CD4-positive, alpha-beta T cell (primary cell): ENCODE results near the gene ABHD17A. TPM values are rescaled to one million over a fixed set of nuclear protein-coding genes. Genes with fewer than 3 reads are reported as not detected.

Experiments
- ATAC-seq: fragments of 200-7000 bp; cut with Tn5 transposase; one replicate; pipeline ENCODE4 v1.10.0; 2022; ENCODE audit warnings: mild to moderate bottlenecking; ENCODE audit not compliant: poor library complexity
- CTCF ChIA-PET: fragments of 350-600 bp; sonication (Branson Sonifier 250); formaldehyde crosslinking; loops from one replicate; lab custom pipeline; 2021; ENCODE audit warnings: antibody characterized with exemption, inconsistent platforms; lab: Charles Lee
- POLR2A ChIA-PET: fragments of 350-600 bp; sonication (Branson Sonifier 250); formaldehyde crosslinking; loops from one replicate; lab custom pipeline; 2021; ENCODE audit warnings: antibody characterized with exemption, inconsistent platforms; lab: Charles Lee
- DNase-seq, 14 experiments: peaks; one replicate each; pipeline ENCODE4 v3.0.0-alpha.2; 2013 to 2020; ENCODE audit warnings: mixed read lengths in 2 of 14
- H3K27ac ChIP-seq, 2 donors: one replicate each; pipeline versions ENCODE4 v1.5.1 to v1.7.0; 2013; ENCODE audit warnings: low read length in 2 of 2, low read depth in 1 of 2, mild to moderate bottlenecking in 1 of 2
- H3K27me3 ChIP-seq, 2 experiments: 1 replicate in 1 of 2; 2 replicates in 1 of 2; pipeline versions ENCODE4 v1.6.1 to v1.7.0; 2013; ENCODE audit warnings: low read length in 2 of 2, control low read depth in 1 of 2, mild to moderate bottlenecking in 1 of 2, moderate library complexity in 1 of 2; ENCODE audit not compliant: insufficient read depth in 2 of 2, control insufficient read depth in 1 of 2
- H3K36me3 ChIP-seq: one replicate; pipeline ENCODE4 v1.6.1; 2013; ENCODE audit warnings: low read length, control low read depth; ENCODE audit not compliant: insufficient read depth
- H3K4me1 ChIP-seq: one replicate; pipeline ENCODE4 v1.6.1; 2013; ENCODE audit warnings: low read length, control low read depth; ENCODE audit not compliant: insufficient read depth
- H3K4me3 ChIP-seq: one replicate; pipeline ENCODE4 v1.5.1; 2013; ENCODE audit warnings: mild to moderate bottlenecking, low read length, moderate library complexity
- H3K9me3 ChIP-seq, 2 experiments: 1 replicate in 1 of 2; 2 replicates in 1 of 2; pipeline versions ENCODE4 v1.6.1 to v1.7.0; 2013; ENCODE audit warnings: low read length in 2 of 2, mild to moderate bottlenecking in 2 of 2, control low read depth in 1 of 2, moderate library complexity in 1 of 2; ENCODE audit not compliant: control insufficient read depth in 1 of 2, insufficient read depth in 1 of 2
- H3K27ac Mint-ChIP-seq: one replicate; pipeline ENCODE4 v1.8.0; 2020; ENCODE audit warnings: mixed read lengths
- H3K27me3 Mint-ChIP-seq: one replicate; pipeline ENCODE4 v1.8.0; 2021; ENCODE audit warnings: mixed read lengths
- H3K36me3 Mint-ChIP-seq: one replicate; pipeline ENCODE4 v1.8.0; 2021; ENCODE audit warnings: low read depth, mixed read lengths
- H3K4me1 Mint-ChIP-seq: one replicate; pipeline ENCODE4 v1.8.0; 2021; ENCODE audit warnings: low read depth, mixed read lengths
- H3K4me3 Mint-ChIP-seq: one replicate; pipeline ENCODE4 v1.8.0; 2020; ENCODE audit warnings: mild to moderate bottlenecking, mixed read lengths
- H3K9me3 Mint-ChIP-seq: one replicate; pipeline ENCODE4 v1.8.0; 2020; ENCODE audit warnings: mixed read lengths
- CTCF ChIP-seq: fragments of 200-600 bp; IDR thresholded peaks from one replicate; pipeline ENCODE4 v1.8.0; 2022; ENCODE audit warnings: antibody characterized with exemption, mild to moderate bottlenecking
- intact Hi-C, 2 experiments: fragments of 100-400 bp; cut with DNase I in 1 of 2; cut with micrococcal nuclease in 1 of 2; formaldehyde crosslinking; loops; one replicate each; pipeline versions ENCODE4 v1.15.1 to v1.9.0; 2023 to 2025; cut with DNase I, micrococcal nuclease
- total RNA-seq, 174 experiments: library from RNA in 2 of 174; stranded (reverse) in 2 of 174; gene quantifications; one replicate each; pipeline ENCODE4 v1.2.3 and lab custom pipeline; 2021 to 2026

The ABHD17A gene
- total RNA-seq, 2 experiments from 2014 or later = 156 to 172 TPM

GRCh38 chr19:1862068-1862423 is 23.2 kb downstream of the ABHD17A start:
- ATAC-seq (no peak), DNase-seq (no peak)
- TF ChIP-seq CTCF = no peak
- intact Hi-C loops = loop anchor here (2.0 to 5.0 kb wide), 3 partner anchors 13 to 235 kb away; partner anchors contain the start of genes ADAT3 (in 1 of the 2), IZUMO4 (in 1 of the 2), MOB3A (in 1 of the 2) and REXO1 (in 1 of the 2)
- Histone ChIP-seq H3K27ac (peak overlapping the region; percentile 53 to 74), H3K9me3 (no peaks in the 10 kb centered on the region), H3K27me3 (no peaks in the 10 kb centered on the region), H3K4me1 (peaks cover 66% of the 10 kb centered on the region), H3K4me3 (peak overlapping the region; percentile 72), H3K36me3 (no peaks in the 10 kb centered on the region)
- Mint-ChIP-seq H3K9me3 (no peaks in the 10 kb centered on the region), H3K4me3 (peak overlapping the region; percentile 99), H3K27me3 (no peaks in the 10 kb centered on the region), H3K4me1 (peaks cover 46% of the 10 kb centered on the region), H3K27ac (peak overlapping the region; percentile 96), H3K36me3 (peaks cover 8% of the 10 kb centered on the region)
- ChIA-PET CTCF (no interaction called here), POLR2A (no interaction called here)

- ChIA-PET CTCF (no interaction called here), POLR2A (no interaction called here)
- Histone ChIP-seq H3K27ac (peak overlapping the region; percentile 53 to 74), H3K4me1 (peaks cover 68% of the 10 kb centered on the region), H3K4me3 (peak overlapping the region; percentile 72), H3K27me3 (no peaks in the 10 kb centered on the region), H3K9me3 (no peaks in the 10 kb centered on the region), H3K36me3 (no peaks in the 10 kb centered on the region)
- peaks cover 46% of the 10 kb centered on the region for H3K4me1 Mint-ChIP-seq
- peak overlapping the region; percentile 96 for H3K27ac Mint-ChIP-seq
- peaks cover 8% of the 10 kb centered on the region for H3K36me3 Mint-ChIP-seq
- ATAC-seq (no peak), DNase-seq (peak in 1 of 14 experiments; percentile 59)
- H3K27me3 Mint-ChIP-seq = no peaks in the 10 kb centered on the region
- H3K9me3 Mint-ChIP-seq = no peaks in the 10 kb centered on the region
- no peak for TF ChIP-seq CTCF
- intact Hi-C loops = loop anchor here (2.0 to 5.0 kb wide), 3 partner anchors 13 to 236 kb away; partner anchors contain the start of genes ADAT3 (in 1 of the 2), IZUMO4 (in 1 of the 2), MOB3A (in 1 of the 2) and REXO1 (in 1 of the 2)
- H3K4me3 Mint-ChIP-seq = peak overlapping the region; percentile 99
Observed at GRCh38 chr19:1861599-1862031, 23.7 kb downstream of the ABHD17A start.

- Histone ChIP-seq H3K9me3 (no peaks in the 10 kb centered on the region), H3K27me3 (no peaks in the 10 kb centered on the region), H3K4me1 (peaks cover 74% of the 10 kb centered on the region), H3K36me3 (no peaks in the 10 kb centered on the region), H3K4me3 (peak overlapping the region; percentile 72), H3K27ac (peak overlapping the region; percentile 61 to 67)
- H3K4me3 Mint-ChIP-seq = peak overlapping the region; percentile 99
- H3K9me3 Mint-ChIP-seq = no peaks in the 10 kb centered on the region
- TF ChIP-seq CTCF = no peak
- H3K4me1 Mint-ChIP-seq = peaks cover 51% of the 10 kb centered on the region
- DNase-seq (peak in 2 of 14 experiments; percentile 29 to 55), ATAC-seq (no peak)
- peak overlapping the region; percentile 96 for H3K27ac Mint-ChIP-seq
- ChIA-PET POLR2A (interaction anchor here (0.6 kb wide), 1 partner anchor 388 kb away, joined by 3 read pairs; the partner anchor contains the start of gene AMH), CTCF (no interaction called here)
- no peaks in the 10 kb centered on the region for H3K27me3 Mint-ChIP-seq
- H3K36me3 Mint-ChIP-seq = peaks cover 8% of the 10 kb centered on the region
- intact Hi-C loops = loop anchor here (5.0 kb wide), 2 partner anchors 46 to 236 kb away; partner anchors contain the start of genes ADAT3 (in 1 of the 2), IZUMO4 (in 1 of the 2), MOB3A (in 1 of the 2) and SCAMP4 (in 1 of the 2)
Observed at GRCh38 chr19:1860821-1861598, 24.3 kb downstream of the ABHD17A start.
